Thyroid gland (tissue), 4 donors: ENCODE data around the gene DUSP8. TPM values are rescaled to one million over a fixed set of nuclear protein-coding genes. Genes with fewer than 3 reads are reported as not detected.
A peak's percentile ranks its signal among the peaks of the same experiment; 100 is the strongest.

ENCODE experiments used
- DNase-seq, 2 donors: peaks; one replicate each; pipeline ENCODE4 v3.0.0-alpha.2; 2019
- H3K27ac ChIP-seq, 3 donors: fragments of 200-600 bp; sonication (generic); 1 replicate in 2 of 3; 2 replicates in 1 of 3; pipeline ENCODE4 v1.5.1; 2016 to 2019; ENCODE audit warnings: mild to moderate bottlenecking in 1 of 3, moderate library complexity in 1 of 3
- H3K27me3 ChIP-seq: fragments of 200-600 bp; sonication (generic); one replicate; pipeline ENCODE4 v1.5.1; 2019
- H3K36me3 ChIP-seq, 2 donors: fragments of 200-600 bp; sonication (generic); one replicate each; pipeline ENCODE4 v1.5.1; 2016 to 2019
- H3K4me1 ChIP-seq, 2 donors: fragments of 200-600 bp; sonication (generic); one replicate each; pipeline ENCODE4 v1.5.1; 2017 to 2019
- H3K4me3 ChIP-seq, 3 donors: fragments of 200-600 bp; sonication (generic); replicated peaks in 1 of 3; 1 replicate in 2 of 3; 2 replicates in 1 of 3; pipeline ENCODE4 v1.5.1; 2016; ENCODE audit warnings: mild to moderate bottlenecking in 1 of 3
- H3K9me3 ChIP-seq: fragments of 200-600 bp; sonication (generic); one replicate; pipeline ENCODE4 v1.5.1; 2017
- CTCF ChIP-seq, 6 experiments: fragments of 200-600 bp in 3 of 6; fragments of 450-650 bp in 3 of 6; sonication (generic) in 3 of 6; IDR thresholded peaks; one replicate each; pipeline ENCODE4 v1.5.1; 2016 to 2019; ENCODE audit warnings: antibody characterized with exemption in 6 of 6, mild to moderate bottlenecking in 2 of 6, inconsistent platforms in 1 of 6, moderate library complexity in 1 of 6
- POLR2A ChIP-seq, 2 donors: fragments of 450-650 bp; IDR thresholded peaks; one replicate each; pipeline ENCODE4 v1.6.1; 2017; ENCODE audit warnings: antibody characterized with exemption in 2 of 2, mild to moderate bottlenecking in 2 of 2, moderate library complexity in 1 of 2
- WGBS, 2 donors: methylation state at CpG; one replicate each; pipeline ENCODE4 v1.1.5; 2017; 5-methylcytosine and 5-hydroxymethylcytosine counted together
- intact Hi-C: fragments of 100-400 bp; cut with DNase I; formaldehyde crosslinking; loops from one replicate; pipeline ENCODE4 v1.15.1; 2023
- total RNA-seq, 4 donors: library from RNA; depleted of rRNA; stranded (reverse); fragments of >200 nt; gene quantifications; one replicate each; pipeline ENCODE4 v1.2.3, GENCODE V29; 2016

DUSP8 gene
- total RNA-seq, 4 donors from 2014 or later, result 1.3 to 3.5 (median 2.5) TPM

GRCh38 chr11:1509626-1510255, 62.3 kb downstream of the DUSP8 start:
- no peaks in the 10 kb centered on the region for H3K36me3 ChIP-seq
- no peak for DNase-seq
- 74% methylated on average over 8 of the region's 20 CpGs for WGBS, 2 donors
- intact Hi-C loops, result no loop called here
- peaks cover 55 to 68% of the 10 kb centered on the region in 2 donors for H3K4me1 ChIP-seq
- no peak overlapping the region for H3K27ac ChIP-seq
- H3K27me3 ChIP-seq, result no peaks in the 10 kb centered on the region
- no peak for TF ChIP-seq CTCF (IDR thresholded peaks at IDR 0.05)
- no peak for TF ChIP-seq POLR2A (IDR thresholded peaks at IDR 0.05)
- no peaks in the 10 kb centered on the region for H3K9me3 ChIP-seq
- H3K4me3 ChIP-seq, result no peak overlapping the region

- no peaks in the 10 kb centered on the region for H3K27me3 ChIP-seq
- WGBS, 2 donors, result 65 to 83% methylated on average over 7 to 10 of the region's 10 CpGs
- intact Hi-C loops, result no loop called here
These were observed 63.1 kb downstream of the DUSP8 start for GRCh38 chr11:1508986-1509385.

GRCh38 chr11:1508491-1508891, 63.6 kb downstream of the DUSP8 start:
- H3K4me1 ChIP-seq, result peaks cover 51 to 68% of the 10 kb centered on the region in 2 donors

More at GRCh38 chr11:1508986-1509385, 63.1 kb downstream of the DUSP8 start:
- Histone ChIP-seq H3K4me3 (no peak overlapping the region), H3K4me1 (peaks cover 51 to 68% of the 10 kb centered on the region in 2 donors), H3K36me3 (no peaks in the 10 kb centered on the region), H3K9me3 (no peaks in the 10 kb centered on the region), H3K27ac (peak overlapping the region in 2 of 3 donors; percentile 38 to 53)
- peak; percentile 51 to 64 for DNase-seq
- TF ChIP-seq CTCF (IDR thresholded peaks at IDR 0.05) (no peak), POLR2A (IDR thresholded peaks at IDR 0.05) (no peak)

GRCh38 chr11:1507381-1508140, 64.5 kb downstream of the DUSP8 start:
- Histone ChIP-seq H3K27ac (peak overlapping the region; percentile 49 to 53 (median 52)), H3K4me1 (peaks cover 58 to 70% of the 10 kb centered on the region in 2 donors), H3K27me3 (no peaks in the 10 kb centered on the region), H3K9me3 (no peaks in the 10 kb centered on the region), H3K36me3 (no peaks in the 10 kb centered on the region), H3K4me3 (no peak overlapping the region)
- intact Hi-C loops, result no loop called here
- TF ChIP-seq POLR2A (IDR thresholded peaks at IDR 0.05) (no peak), CTCF (IDR thresholded peaks at IDR 0.05) (no peak)
- peak; percentile 81 to 82 for DNase-seq
- whole genome bisulfite sequencing, 2 donors, result 27 to 35% methylated on average over 16 to 21 of the region's 21 CpGs

More at GRCh38 chr11:1508491-1508891, 63.6 kb downstream of the DUSP8 start:
- Histone ChIP-seq H3K36me3 (no peaks in the 10 kb centered on the region), H3K9me3 (no peaks in the 10 kb centered on the region), H3K4me3 (no peak overlapping the region), H3K27me3 (no peaks in the 10 kb centered on the region), H3K27ac (peak overlapping the region; percentile 38 to 53 (median 39))
- WGBS, 2 donors, result 79% methylated on average over 6 to 9 of the region's 15 CpGs
- intact Hi-C loops, result no loop called here
- TF ChIP-seq CTCF (IDR thresholded peaks at IDR 0.05) (no peak), POLR2A (IDR thresholded peaks at IDR 0.05) (no peak)
- no peak for DNase-seq

GRCh38 chr11:1506981-1507380, 65.1 kb downstream of the DUSP8 start:
- no peak for DNase-seq
- Histone ChIP-seq H3K4me1 (peaks cover 61 to 71% of the 10 kb centered on the region in 2 donors), H3K9me3 (no peaks in the 10 kb centered on the region), H3K27ac (peak overlapping the region in 2 of 3 donors; percentile 49 to 53), H3K27me3 (no peaks in the 10 kb centered on the region), H3K4me3 (no peak overlapping the region), H3K36me3 (no peaks in the 10 kb centered on the region)
- 59 to 60% methylated on average over 6 to 7 of the region's 9 CpGs for WGBS, 2 donors
- no peak for TF ChIP-seq CTCF (IDR thresholded peaks at IDR 0.05)
- no peak for TF ChIP-seq POLR2A (IDR thresholded peaks at IDR 0.05)
- intact Hi-C loops, result no loop called here
